Urinary bladder (tissue), 4 donors: ENCODE data around the gene ANKRD16. TPM values are rescaled to one million over a fixed set of nuclear protein-coding genes. Genes with fewer than 3 reads are reported as not detected.

ENCODE experiments used
- DNase-seq: peaks from one replicate; pipeline ENCODE4 v3.0.0-alpha.2; 2015; ENCODE audit errors: extremely low spot score
- H3K27ac ChIP-seq: one replicate; pipeline ENCODE4 v1.5.1; 2013; ENCODE audit warnings: low read depth, mild to moderate bottlenecking, moderate library complexity
- H3K36me3 ChIP-seq: one replicate; pipeline ENCODE4 v1.6.1; 2013; ENCODE audit warnings: mild to moderate bottlenecking, moderate library complexity; ENCODE audit not compliant: insufficient read depth
- H3K4me1 ChIP-seq: one replicate; pipeline ENCODE4 v1.6.1; 2013; ENCODE audit warnings: mild to moderate bottlenecking, moderate library complexity; ENCODE audit not compliant: insufficient read depth
- H3K4me3 ChIP-seq: one replicate; pipeline ENCODE4 v1.5.1; 2013; ENCODE audit warnings: low read depth, low read length
- WGBS: extraction: QIAGEN DNeasy Blood & Tissue Kit; methylation state at CpG from one replicate; pipeline ENCODE4 v1.1.7; 2013; 5-methylcytosine and 5-hydroxymethylcytosine counted together
- polyA plus RNA-seq: library from polyadenylated mRNA; stranded (reverse); fragments of 200-250 nt; gene quantifications from one replicate; pipeline ENCODE4 v1.2.3, GENCODE V29; 2013
- total RNA-seq: library from RNA; depleted of rRNA; stranded (reverse); fragments of >200 nt; gene quantifications from one replicate; pipeline ENCODE4 v1.2.3, GENCODE V29; 2014
- donor health status: healthy with polysubstance abuse.
- donor health status: healthy.

Gene ANKRD16
- total and polyA plus RNA-seq, 2 donors: 8.8 to 9.3 TPM

DNA sequence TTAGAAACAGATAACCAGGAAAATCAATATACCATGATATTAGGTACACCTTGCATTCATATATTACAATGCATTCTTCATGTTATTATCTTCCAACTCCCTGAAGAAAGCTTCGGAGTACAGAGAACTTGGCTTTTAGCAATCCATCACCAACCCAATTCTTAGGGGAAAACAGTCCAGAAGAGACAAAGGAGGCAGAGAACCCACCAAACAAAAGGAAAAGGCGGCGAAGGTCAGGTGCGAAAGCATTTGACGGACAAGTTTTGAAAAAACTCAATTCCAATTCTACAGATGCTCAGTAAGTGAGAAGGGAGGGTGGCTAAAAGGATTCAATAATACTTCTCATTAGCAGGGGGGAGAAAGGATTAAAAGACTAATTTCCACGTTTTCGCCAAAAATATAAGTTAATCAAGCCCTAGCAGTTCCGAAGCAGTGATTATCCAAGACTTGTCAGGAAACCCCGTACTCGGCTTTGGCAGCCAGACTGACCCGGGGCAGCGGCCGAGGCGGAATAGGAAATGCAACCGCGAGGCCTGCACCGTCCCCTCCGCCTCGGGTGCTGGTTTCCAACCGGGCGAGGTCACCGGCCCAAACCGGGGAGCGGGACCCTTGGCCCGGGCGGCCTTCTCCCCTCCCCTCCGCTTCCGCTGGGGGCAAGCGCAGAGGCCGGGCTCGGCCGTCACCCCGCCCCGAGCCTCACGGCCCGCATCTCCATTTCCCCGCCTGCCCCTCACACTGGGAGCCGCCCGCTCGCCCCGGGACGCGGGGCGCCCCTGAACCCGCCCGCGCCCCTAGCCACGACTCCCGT is 77.2 kb downstream of the ANKRD16 start:
- no peaks in the 10 kb centered on the region for H3K4me1 ChIP-seq
- peak overlapping the region; percentile 98 for H3K27ac ChIP-seq
- H3K36me3 ChIP-seq: no peaks in the 10 kb centered on the region
- WGBS: under 1% methylated on average over 49 of the region's 49 CpGs
- DNase-seq: no peak
- peak overlapping the region; percentile 95 for H3K4me3 ChIP-seq

Other genes with a start within 250 kb of the ANKRD16 start
- gene ASB13, start 223.3 kb downstream of the ANKRD16 start, total RNA-seq: 8.7 TPM
- gene ASB13, start 223.3 kb downstream of the ANKRD16 start, polyA plus RNA-seq: 32.4 TPM
- 141 TPM for gene TASOR2, start 205.1 kb downstream of the ANKRD16 start, total RNA-seq
- gene TASOR2, start 205.1 kb downstream of the ANKRD16 start, polyA plus RNA-seq: 20.4 TPM
- gene GDI2, start 76.5 kb downstream of the ANKRD16 start, total RNA-seq: 385 TPM
- gene GDI2, start 76.5 kb downstream of the ANKRD16 start, polyA plus RNA-seq: 140 TPM
- 65.7 TPM for gene FBH1, start 350 bp upstream of the ANKRD16 start, total RNA-seq
- gene FBH1, start 350 bp upstream of the ANKRD16 start, polyA plus RNA-seq: 57.4 TPM
- gene IL15RA, start 87.7 kb upstream of the ANKRD16 start, total RNA-seq: 3.5 TPM
- gene IL15RA, start 87.7 kb upstream of the ANKRD16 start, polyA plus RNA-seq: 50.2 TPM
- 0.37 TPM for gene IL2RA, start 172.5 kb upstream of the ANKRD16 start, total RNA-seq
- gene IL2RA, start 172.5 kb upstream of the ANKRD16 start, polyA plus RNA-seq: 0.87 TPM
- 59.6 TPM for gene RBM17, start 199.1 kb upstream of the ANKRD16 start, total RNA-seq
- 58.3 TPM for gene RBM17, start 199.1 kb upstream of the ANKRD16 start, polyA plus RNA-seq